Measurements from ENCODE around the gene ATP1A2. TPM values are rescaled to one million over a fixed set of nuclear protein-coding genes. Genes with fewer than 3 reads are reported as not detected.

The ATP1A2 gene
- polyA plus RNA-seq, 4 donors, result 3.7 to 5.3 (median 4.5) TPM

- DNase-seq (ENCODE audit: low read depth in 4 of 4, low spot score in 3 of 4), result no peak
Measured at GRCh38 chr1:160084771-160085321, 30.7 kb upstream of the ATP1A2 start.

GRCh38 chr1:160085686-160086455 is 29.7 kb upstream of the ATP1A2 start:
- DNase-seq (ENCODE audit: low read depth in 4 of 4, low spot score in 3 of 4), result peak in 1 of 4 donors; percentile 44

- no peak for DNase-seq (ENCODE audit: low read depth in 4 of 4, low spot score in 3 of 4)
Measured at GRCh38 chr1:160086456-160086892, 29.1 kb upstream of the ATP1A2 start.

- DNase-seq (ENCODE audit: low read depth in 4 of 4, low spot score in 3 of 4), result no peak
Measured at GRCh38 chr1:160087118-160087662, 28.4 kb upstream of the ATP1A2 start.

GRCh38 chr1:160089883-160090282 is 25.7 kb upstream of the ATP1A2 start:
- no peak for DNase-seq (ENCODE audit: low read depth in 4 of 4, low spot score in 3 of 4)

GRCh38 chr1:160090760-160091159 is 24.8 kb upstream of the ATP1A2 start:
- no peak for DNase-seq (ENCODE audit: low read depth in 4 of 4, low spot score in 3 of 4)

- no peak for DNase-seq (ENCODE audit: low read depth in 4 of 4, low spot score in 3 of 4)
Measured at GRCh38 chr1:160091666-160092223, 23.8 kb upstream of the ATP1A2 start.

GRCh38 chr1:160092366-160093068 is 23.0 kb upstream of the ATP1A2 start:
- DNase-seq (ENCODE audit: low read depth in 4 of 4, low spot score in 3 of 4), result no peak

- DNase-seq (ENCODE audit: low read depth in 4 of 4, low spot score in 3 of 4), result no peak
Measured at GRCh38 chr1:160093069-160093395, 22.5 kb upstream of the ATP1A2 start.

- DNase-seq (ENCODE audit: low read depth in 4 of 4, low spot score in 3 of 4), result no peak
Measured at GRCh38 chr1:160093624-160094290, 21.8 kb upstream of the ATP1A2 start.

- no peak for DNase-seq (ENCODE audit: low read depth in 4 of 4, low spot score in 3 of 4)
Measured at GRCh38 chr1:160094291-160094625, 21.3 kb upstream of the ATP1A2 start.

GRCh38 chr1:160094806-160095205 is 20.8 kb upstream of the ATP1A2 start:
- no peak for DNase-seq (ENCODE audit: low read depth in 4 of 4, low spot score in 3 of 4)

- no peak for DNase-seq (ENCODE audit: low read depth in 4 of 4, low spot score in 3 of 4)
Measured at GRCh38 chr1:160095382-160096105, 20.0 kb upstream of the ATP1A2 start.

GRCh38 chr1:160096274-160097116 is 19.1 kb upstream of the ATP1A2 start:
- no peak for DNase-seq (ENCODE audit: low read depth in 4 of 4, low spot score in 3 of 4)

- no peak for DNase-seq (ENCODE audit: low read depth in 4 of 4, low spot score in 3 of 4)
Measured at GRCh38 chr1:160097151-160097910, 18.2 kb upstream of the ATP1A2 start.

- peak in 2 of 4 donors; percentile 72 to 73 for DNase-seq (ENCODE audit: low read depth in 4 of 4, low spot score in 3 of 4)
Measured at GRCh38 chr1:160097911-160098851, 17.4 kb upstream of the ATP1A2 start, which contains the start of gene IGSF8. TSS of gene IGSF8 (minus strand) at chr1:160098619. CDS start at chr1:160098472, 147 bp downstream.

- DNase-seq (ENCODE audit: low read depth in 4 of 4, low spot score in 3 of 4), result peak; percentile 84 to 92 (median 89)
Measured at GRCh38 chr1:160098852-160099561, 16.6 kb upstream of the ATP1A2 start.
